SH-SY5Y (cell line): ENCODE data around the gene OR4M1.

Experiments used
- GATA2 ChIP-seq: IDR thresholded peaks from 2 replicates; pipeline ENCODE4 v1.6.1; 2011; ENCODE audit warnings: mild to moderate bottlenecking, low read depth, low read length
- GATA3 ChIP-seq: IDR thresholded peaks from 2 replicates; pipeline ENCODE4 v1.6.1; 2011; ENCODE audit warnings: low read depth, mild to moderate bottlenecking, low read length, moderate library complexity

DNA sequence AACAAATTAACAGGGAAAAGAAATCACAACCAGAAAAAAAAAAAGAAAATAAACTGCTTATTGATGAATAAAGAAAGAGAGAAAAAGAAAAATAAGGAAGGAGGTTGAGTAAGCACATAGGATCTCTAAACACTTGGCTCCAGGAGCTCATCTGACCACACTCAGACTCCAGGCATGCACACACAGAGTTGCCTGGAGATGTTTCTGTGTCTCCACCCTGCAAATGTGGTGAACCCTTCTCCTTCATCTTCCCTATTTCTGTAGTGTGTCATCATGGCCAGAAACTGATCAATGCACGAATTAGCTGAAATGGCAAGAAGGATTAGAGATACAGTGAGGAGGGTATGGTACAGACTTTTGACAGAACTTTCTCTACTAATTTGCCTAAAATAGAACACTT is 50.5 kb downstream of the OR4M1 start:
- TF ChIP-seq GATA3 (no peak), GATA2 (no peak)
